HG03135 (cell line): ENCODE results near the gene ZSCAN21.
A peak's percentile ranks its signal among the peaks of the same experiment; 100 is the strongest.

ENCODE experiments used
- ATAC-seq: cut with Tn5 transposase; IDR thresholded peaks from one replicate; pipeline ENCODE4 v1.9.1; 2021; ENCODE audit warnings: mild to moderate bottlenecking, moderate library complexity; ENCODE audit not compliant: unreplicated experiment

The ZSCAN21 gene

GRCh38 chr7:100072462-100072861 lies 22.9 kb downstream of the ZSCAN21 start:
- no peak for ATAC-seq

GRCh38 chr7:100074841-100075240 lies 25.3 kb downstream of the ZSCAN21 start:
- no peak for ATAC-seq

- no peak for ATAC-seq
Measured at GRCh38 chr7:100075418-100075817, 25.8 kb downstream of the ZSCAN21 start.

- ATAC-seq: no peak
Measured at GRCh38 chr7:100077205-100077604, 27.6 kb downstream of the ZSCAN21 start.

- ATAC-seq: no peak
Measured at GRCh38 chr7:100079024-100079560, 29.5 kb downstream of the ZSCAN21 start.

- no peak for ATAC-seq
Measured at GRCh38 chr7:100080907-100081534, 31.4 kb downstream of the ZSCAN21 start.

- ATAC-seq: peak; percentile 74
Measured at GRCh38 chr7:100081535-100082102, 32.0 kb downstream of the ZSCAN21 start, which contains the start of gene ZNF3. Gene ZNF3, minus strand, starts transcription at chr7:100081723. Its CDS starts 4,366 bp downstream, at chr7:100077357.

- ATAC-seq: no peak
Measured at GRCh38 chr7:100082978-100083377, 33.4 kb downstream of the ZSCAN21 start.

- ATAC-seq: no peak
Measured at GRCh38 chr7:100085515-100085914, 35.9 kb downstream of the ZSCAN21 start.

GRCh38 chr7:100087055-100087750 lies 37.6 kb downstream of the ZSCAN21 start:
- no peak for ATAC-seq

- ATAC-seq: no peak
Measured at GRCh38 chr7:100088095-100088620, 38.6 kb downstream of the ZSCAN21 start.

GRCh38 chr7:100088621-100089457 lies 39.3 kb downstream of the ZSCAN21 start, which contains the start of gene COPS6:
Gene COPS6, plus strand, starts transcription at chr7:100088969. Its CDS starts 22 bp downstream, at chr7:100088991.
- ATAC-seq: peak; percentile 49

GRCh38 chr7:100089458-100090196 lies 40.1 kb downstream of the ZSCAN21 start:
- ATAC-seq: no peak

- no peak for ATAC-seq
Measured at GRCh38 chr7:100090527-100091410, 41.2 kb downstream of the ZSCAN21 start.

GRCh38 chr7:100091411-100092181 lies 42.0 kb downstream of the ZSCAN21 start:
- ATAC-seq: no peak

GRCh38 chr7:100093054-100093453 lies 43.5 kb downstream of the ZSCAN21 start:
- no peak for ATAC-seq

- no peak for ATAC-seq
Measured at GRCh38 chr7:100093498-100093897, 43.9 kb downstream of the ZSCAN21 start.

GRCh38 chr7:100093925-100094486 lies 44.4 kb downstream of the ZSCAN21 start:
- ATAC-seq: no peak
